ACHN (cell line): ENCODE results near the gene ERCC3.
"Not testable (repeated sequence)": the region's sequence is repeated elsewhere in the genome, so short reads cannot be mapped to it uniquely, and the experiment has no call there.

ENCODE experiments used
- DNase-seq: peaks from one replicate; pipeline ENCODE4 v3.0.0-alpha.2; 2015
- in situ Hi-C: cut with HindIII; loops from 2 replicates; pipeline ENCODE4 v1.10.0; 2017; ENCODE audit warnings: low sequenced_read_pairs, low pct_ligation_motif_present, low pct_unique_long_range_greater_than_20kb

ERCC3 gene

GRCh38 chr2:127233710-127234109 lies 60.2 kb downstream of the ERCC3 start:
- in situ Hi-C loops: no loop called here
- no peak for DNase-seq

- DNase-seq: no peak
- in situ Hi-C loops: no loop called here
Observed at GRCh38 chr2:127231130-127231865, 62.6 kb downstream of the ERCC3 start.

GRCh38 chr2:127229555-127229954 lies 64.4 kb downstream of the ERCC3 start:
- in situ Hi-C loops: no loop called here
- DNase-seq: no peak

- in situ Hi-C loops: no loop called here
- no peak for DNase-seq
Observed at GRCh38 chr2:127228102-127228501, 65.8 kb downstream of the ERCC3 start.

GRCh38 chr2:127227264-127227660 lies 66.7 kb downstream of the ERCC3 start:
- in situ Hi-C loops, DNase-seq: not testable (repeated sequence)

- DNase-seq: peak; percentile 17
Observed at GRCh38 chr2:127226520-127227263, 67.3 kb downstream of the ERCC3 start.

GRCh38 chr2:127226132-127226519 lies 67.8 kb downstream of the ERCC3 start:
- in situ Hi-C loops: no loop called here
- DNase-seq: no peak

More at GRCh38 chr2:127226520-127227263, 67.3 kb downstream of the ERCC3 start:
- in situ Hi-C loops: no loop called here

GRCh38 chr2:127225186-127225960 lies 68.6 kb downstream of the ERCC3 start:
- no peak for DNase-seq
- in situ Hi-C loops: no loop called here

- DNase-seq, in situ Hi-C loops: not testable (repeated sequence)
Observed at GRCh38 chr2:127224135-127224534, 69.8 kb downstream of the ERCC3 start.

GRCh38 chr2:127220768-127221527 lies 73.0 kb downstream of the ERCC3 start:
- DNase-seq: no peak

GRCh38 chr2:127220102-127220767 lies 73.7 kb downstream of the ERCC3 start, which contains the start of gene CYP27C1:
Gene CYP27C1, minus strand, starts transcription at chr2:127220299. Its CDS starts 29 bp downstream, at chr2:127220270.
- in situ Hi-C loops: no loop called here
- no peak for DNase-seq

More at GRCh38 chr2:127220768-127221527, 73.0 kb downstream of the ERCC3 start:
- in situ Hi-C loops: no loop called here

GRCh38 chr2:127219171-127220070 lies 74.5 kb downstream of the ERCC3 start:
- DNase-seq: no peak
- in situ Hi-C loops: no loop called here

- in situ Hi-C loops: no loop called here
- no peak for DNase-seq
Observed at GRCh38 chr2:127218812-127219170, 75.2 kb downstream of the ERCC3 start.

GRCh38 chr2:127217470-127218325 lies 76.2 kb downstream of the ERCC3 start:
- DNase-seq: no peak
- in situ Hi-C loops: no loop called here

- DNase-seq: no peak
- in situ Hi-C loops: no loop called here
Observed at GRCh38 chr2:127216593-127216992, 77.4 kb downstream of the ERCC3 start.

- in situ Hi-C loops: no loop called here
- DNase-seq: no peak
Observed at GRCh38 chr2:127216095-127216494, 77.8 kb downstream of the ERCC3 start.
